Neural crest cell (in vitro differentiated cells): Measurements from ENCODE around the gene C1orf198. TPM values are rescaled to one million over a fixed set of nuclear protein-coding genes. Genes with fewer than 3 reads are reported as not detected.

Experiments
- DNase-seq: peaks from one replicate; pipeline ENCODE4 v3.0.0; 2021; ENCODE audit warnings: low read depth, mixed read lengths, low spot score
- H3K27ac Mint-ChIP-seq: one replicate; pipeline ENCODE4 v1.8.0; 2021; ENCODE audit warnings: mild to moderate bottlenecking, mixed read lengths; ENCODE audit not compliant: unreplicated experiment
- H3K27me3 Mint-ChIP-seq: 2 replicates; pipeline ENCODE4 v1.8.0; 2021; ENCODE audit warnings: low read depth, mild to moderate bottlenecking, mixed read lengths
- H3K36me3 Mint-ChIP-seq: 2 replicates; pipeline ENCODE4 v1.8.0; 2021; ENCODE audit warnings: low read depth, mild to moderate bottlenecking, mixed read lengths
- H3K4me1 Mint-ChIP-seq: 2 replicates; pipeline ENCODE4 v1.8.0; 2021; ENCODE audit warnings: mixed read lengths
- H3K4me3 Mint-ChIP-seq: one replicate; pipeline ENCODE4 v1.8.0; 2021; ENCODE audit warnings: mild to moderate bottlenecking, mixed read lengths
- H3K9me3 Mint-ChIP-seq: 2 replicates; pipeline ENCODE4 v1.8.0; 2021; ENCODE audit warnings: mixed read lengths
- total RNA-seq: library from RNA; stranded (reverse); gene quantifications from 2 replicates; pipeline ENCODE4 v1.2.1, GENCODE V29; 2021
- TF ChIP-seq, protein P1 (sequence below): fragments of 200-600 bp; sonication (generic); conservative IDR thresholded peaks from 2 replicates; pipeline ENCODE4 v1.5.0; 2021; ENCODE audit warnings: antibody characterized with exemption, mild to moderate bottlenecking

C1orf198 gene
- total RNA-seq, 1 donor from 2014 or later: 73.5 TPM

DNA sequence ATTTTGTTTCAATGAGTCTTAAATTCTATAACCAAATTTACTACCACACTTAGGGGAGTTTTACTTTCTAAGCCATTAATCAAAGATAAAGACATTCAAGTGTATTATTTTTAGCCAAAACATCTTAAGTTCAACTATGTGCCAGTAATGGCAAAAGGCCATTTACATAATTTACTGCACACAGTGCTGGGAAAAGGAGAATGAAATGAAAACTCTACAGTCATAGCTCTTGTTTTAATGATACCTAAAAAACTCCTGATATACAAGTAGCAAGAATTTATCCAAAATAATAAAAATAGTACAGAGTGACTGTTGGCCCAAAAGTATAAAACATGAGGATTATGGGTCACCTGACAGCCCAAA is 42.4 kb upstream of the C1orf198 start:
- no peak for DNase-seq
- Mint-ChIP-seq H3K27ac (no peak overlapping the region), H3K4me3 (no peak overlapping the region), H3K36me3 (peaks cover 7% of the 10 kb centered on the region), H3K9me3 (no peaks in the 10 kb centered on the region), H3K4me1 (peaks cover 7% of the 10 kb centered on the region), H3K27me3 (no peaks in the 10 kb centered on the region)
- TF ChIP-seq, protein P1, sequence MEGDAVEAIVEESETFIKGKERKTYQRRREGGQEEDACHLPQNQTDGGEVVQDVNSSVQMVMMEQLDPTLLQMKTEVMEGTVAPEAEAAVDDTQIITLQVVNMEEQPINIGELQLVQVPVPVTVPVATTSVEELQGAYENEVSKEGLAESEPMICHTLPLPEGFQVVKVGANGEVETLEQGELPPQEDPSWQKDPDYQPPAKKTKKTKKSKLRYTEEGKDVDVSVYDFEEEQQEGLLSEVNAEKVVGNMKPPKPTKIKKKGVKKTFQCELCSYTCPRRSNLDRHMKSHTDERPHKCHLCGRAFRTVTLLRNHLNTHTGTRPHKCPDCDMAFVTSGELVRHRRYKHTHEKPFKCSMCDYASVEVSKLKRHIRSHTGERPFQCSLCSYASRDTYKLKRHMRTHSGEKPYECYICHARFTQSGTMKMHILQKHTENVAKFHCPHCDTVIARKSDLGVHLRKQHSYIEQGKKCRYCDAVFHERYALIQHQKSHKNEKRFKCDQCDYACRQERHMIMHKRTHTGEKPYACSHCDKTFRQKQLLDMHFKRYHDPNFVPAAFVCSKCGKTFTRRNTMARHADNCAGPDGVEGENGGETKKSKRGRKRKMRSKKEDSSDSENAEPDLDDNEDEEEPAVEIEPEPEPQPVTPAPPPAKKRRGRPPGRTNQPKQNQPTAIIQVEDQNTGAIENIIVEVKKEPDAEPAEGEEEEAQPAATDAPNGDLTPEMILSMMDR: no peak

DNA sequence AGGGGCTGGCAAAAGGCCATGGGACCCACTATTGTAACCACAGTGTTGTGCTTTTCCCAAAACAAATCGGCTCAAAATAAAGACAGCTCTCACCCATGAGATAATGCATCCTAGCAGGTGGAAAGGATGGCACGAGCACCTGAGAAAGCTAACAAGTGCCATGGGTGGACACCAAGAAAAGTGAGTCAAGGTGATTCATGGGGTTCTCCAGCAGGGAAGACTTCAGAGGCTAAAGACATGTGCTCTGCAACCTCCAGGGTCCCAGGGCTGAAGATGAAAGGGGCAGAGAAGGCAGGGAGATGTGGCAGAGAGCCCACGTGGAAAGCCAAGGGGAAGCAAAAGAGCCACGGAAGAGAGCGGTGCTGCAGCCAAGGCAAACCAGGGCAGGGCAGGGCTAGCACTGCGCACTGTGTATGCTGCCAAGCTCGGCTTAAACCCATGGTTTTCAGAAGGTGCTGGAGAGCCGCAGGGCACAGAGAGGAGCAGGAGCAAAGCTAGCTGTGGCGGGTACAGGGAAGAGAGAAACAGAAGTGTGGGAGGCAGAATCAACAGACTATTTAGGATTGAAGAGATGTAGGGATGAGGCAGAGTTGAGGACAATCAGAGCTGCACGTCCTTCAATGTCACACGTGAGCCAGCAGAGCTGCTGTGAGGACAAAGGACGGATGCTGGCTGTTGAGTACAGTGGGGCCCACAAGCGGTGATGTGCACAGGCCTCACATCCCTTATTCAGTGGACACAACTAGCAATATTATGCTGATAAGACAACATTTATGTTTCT is 41.8 kb upstream of the C1orf198 start:
- Mint-ChIP-seq H3K4me1 (peaks cover 12% of the 10 kb centered on the region), H3K27ac (no peak overlapping the region), H3K4me3 (no peak overlapping the region), H3K9me3 (no peaks in the 10 kb centered on the region), H3K27me3 (no peaks in the 10 kb centered on the region), H3K36me3 (peaks cover 7% of the 10 kb centered on the region)
- DNase-seq: no peak
- TF ChIP-seq, protein P1: no peak

DNA sequence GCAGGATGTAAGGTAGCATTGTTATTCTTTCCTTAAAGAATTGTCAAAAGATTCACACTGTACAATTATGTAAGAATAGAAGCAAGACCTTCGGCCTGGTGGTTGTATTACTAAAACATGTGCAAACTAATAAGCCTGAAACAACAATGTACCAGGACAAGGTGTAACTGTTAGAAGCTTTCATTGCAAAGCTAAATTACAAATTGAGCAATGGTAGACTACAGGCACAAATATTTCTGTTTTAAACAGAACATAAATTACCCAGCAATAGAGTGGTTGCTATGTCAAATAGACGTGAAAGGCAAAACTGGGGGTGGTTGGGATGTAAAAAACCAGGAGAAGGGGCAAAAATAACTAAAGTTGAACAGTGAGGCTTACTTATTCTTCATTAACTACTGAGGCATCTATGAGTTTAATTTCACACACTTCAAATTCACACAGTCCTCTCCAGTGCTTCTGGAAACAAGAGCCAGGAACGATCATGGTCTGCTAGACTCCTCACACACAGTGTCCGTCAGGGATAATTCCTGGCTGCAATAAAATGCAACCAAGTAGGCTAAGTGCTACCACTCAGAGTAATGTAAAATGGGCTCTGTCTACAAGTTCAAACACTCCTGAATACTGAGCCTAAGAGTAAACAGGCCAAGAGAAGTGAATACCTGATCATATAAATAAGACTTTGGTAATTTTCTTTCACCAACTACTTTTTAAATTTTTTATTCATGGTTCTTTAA is 39.3 kb upstream of the C1orf198 start:
- Mint-ChIP-seq H3K4me3 (no peak overlapping the region), H3K4me1 (peaks cover 14% of the 10 kb centered on the region), H3K36me3 (peaks cover 10% of the 10 kb centered on the region), H3K27me3 (no peaks in the 10 kb centered on the region), H3K9me3 (no peaks in the 10 kb centered on the region), H3K27ac (no peak overlapping the region)
- TF ChIP-seq, protein P1: no peak
- DNase-seq: no peak

DNA sequence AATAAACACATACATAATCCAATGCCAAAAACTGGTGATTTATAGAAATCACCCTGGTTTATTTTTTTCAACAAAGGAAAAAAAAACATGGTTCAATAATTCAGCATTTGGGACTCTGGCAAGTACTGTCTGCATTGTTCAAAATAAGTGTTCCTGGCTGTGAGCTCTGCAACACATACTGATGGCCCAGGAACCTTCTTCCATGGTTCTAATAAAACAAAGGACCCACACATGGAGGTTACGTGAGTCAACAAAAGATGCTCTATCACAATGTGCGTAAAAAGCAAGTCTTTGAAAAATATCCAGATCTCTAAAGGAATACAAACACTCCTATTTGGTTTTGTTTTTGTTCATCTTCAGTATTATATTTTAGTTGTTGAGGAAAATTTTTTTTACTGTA is 37.9 kb upstream of the C1orf198 start:
- Mint-ChIP-seq H3K27me3 (no peaks in the 10 kb centered on the region), H3K36me3 (peaks cover 10% of the 10 kb centered on the region), H3K4me3 (no peak overlapping the region), H3K27ac (no peak overlapping the region), H3K9me3 (no peaks in the 10 kb centered on the region), H3K4me1 (peaks cover 14% of the 10 kb centered on the region)
- no peak for DNase-seq
- TF ChIP-seq, protein P1: no peak

DNA sequence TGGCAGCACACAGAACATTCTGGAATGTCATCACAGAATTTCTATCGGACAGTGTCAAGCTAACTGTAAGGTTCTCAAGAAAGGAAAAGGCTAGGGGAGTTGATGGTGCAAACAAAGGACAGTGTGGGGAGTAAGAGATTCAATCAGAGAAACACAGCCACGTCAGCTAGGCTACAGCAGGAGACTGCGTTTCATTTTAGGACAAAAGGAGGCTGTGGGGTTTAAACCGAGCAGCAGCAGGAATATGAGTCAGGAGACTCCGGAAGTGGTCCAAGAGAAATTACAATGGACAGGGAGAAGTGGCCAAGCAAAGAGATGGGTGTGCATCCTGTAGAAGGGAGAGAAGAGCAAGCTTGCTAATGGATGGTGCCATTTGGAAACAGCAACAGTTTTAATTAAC is 37.4 kb upstream of the C1orf198 start:
- Mint-ChIP-seq H3K4me1 (peaks cover 14% of the 10 kb centered on the region), H3K9me3 (no peaks in the 10 kb centered on the region), H3K27me3 (no peaks in the 10 kb centered on the region), H3K36me3 (peaks cover 10% of the 10 kb centered on the region), H3K4me3 (no peak overlapping the region), H3K27ac (peak overlapping the region; percentile 63)
- TF ChIP-seq, protein P1: no peak
- no peak for DNase-seq
